GM23338 (cell line): ENCODE measurements around the gene DIP2C. TPM values are rescaled to one million over a fixed set of nuclear protein-coding genes. Genes with fewer than 3 reads are reported as not detected.

Experiments used
- ATAC-seq: fragments of 200-7000 bp; cut with Tn5 transposase; 3 replicates; pipeline ENCODE4 v1.9.1; 2020
- DNase-seq: peaks from one replicate; pipeline ENCODE4 v3.0.0-alpha.2; 2015; ENCODE audit warnings: low spot score
- H2AFZ ChIP-seq: fragments of 200-600 bp; sonication (generic); 2 replicates; pipeline ENCODE4 v1.8.0; 2016; ENCODE audit warnings: antibody characterized with exemption, mild to moderate bottlenecking, moderate library complexity
- H3F3A ChIP-seq: fragments of 200-600 bp; sonication (generic); replicated peaks from 2 replicates; pipeline ENCODE4 v1.8.0; 2017; ENCODE audit warnings: antibody characterized with exemption, mixed run types, low read depth
- H3K27ac ChIP-seq: fragments of 200-600 bp; sonication (generic); 2 replicates; pipeline ENCODE4 v1.6.1; 2016; ENCODE audit warnings: low read depth
- H3K27me3 ChIP-seq: fragments of 200-600 bp; sonication (generic); 2 replicates; pipeline ENCODE4 v1.8.0; 2016; ENCODE audit warnings: mild to moderate bottlenecking, mixed run types, moderate library complexity; ENCODE audit not compliant: insufficient read depth
- H3K36me3 ChIP-seq: fragments of 200-600 bp; sonication (generic); 2 replicates; pipeline ENCODE4 v1.8.0; 2016; ENCODE audit warnings: mild to moderate bottlenecking; ENCODE audit not compliant: insufficient read depth
- H3K4me1 ChIP-seq: fragments of 200-600 bp; sonication (generic); 2 replicates; pipeline ENCODE4 v1.8.0; 2016; ENCODE audit warnings: mild to moderate bottlenecking, moderate library complexity; ENCODE audit not compliant: insufficient read depth
- H3K4me2 ChIP-seq: fragments of 200-600 bp; sonication (generic); 2 replicates; pipeline ENCODE4 v1.7.1; 2017; ENCODE audit warnings: mixed run types
- H3K4me3 ChIP-seq: fragments of 200-600 bp; sonication (generic); 2 replicates; pipeline ENCODE4 v1.6.1; 2016; ENCODE audit warnings: mixed run types
- H3K79me2 ChIP-seq: fragments of 200-600 bp; sonication (generic); replicated peaks from 2 replicates; pipeline ENCODE4 v1.8.0; 2017; ENCODE audit warnings: mild to moderate bottlenecking; ENCODE audit not compliant: insufficient read depth
- H3K9me2 ChIP-seq: fragments of 200-600 bp; sonication (generic); 2 replicates; pipeline ENCODE4 v1.8.0; 2017; ENCODE audit not compliant: insufficient read depth
- H4K20me1 ChIP-seq: fragments of 200-600 bp; sonication (generic); replicated peaks from 2 replicates; pipeline ENCODE4 v1.8.0; 2017; ENCODE audit warnings: mild to moderate bottlenecking; ENCODE audit not compliant: insufficient read depth
- H3K27ac Mint-ChIP-seq: 2 replicates; pipeline ENCODE4 v1.8.0; 2020; ENCODE audit warnings: inconsistent platforms, mild to moderate bottlenecking, moderate library complexity, mixed read lengths
- H3K27me3 Mint-ChIP-seq: 3 replicates; pipeline ENCODE4 v1.8.0; 2022; ENCODE audit warnings: low read depth, mild to moderate bottlenecking, moderate library complexity, mixed read lengths, inconsistent platforms; ENCODE audit not compliant: insufficient read depth, poor library complexity
- H3K36me3 Mint-ChIP-seq: 3 replicates; pipeline ENCODE4 v1.8.0; 2021; ENCODE audit warnings: low read depth, mild to moderate bottlenecking, inconsistent platforms, moderate library complexity, mixed read lengths
- H3K4me1 Mint-ChIP-seq: 3 replicates; pipeline ENCODE4 v1.8.0; 2020; ENCODE audit warnings: mild to moderate bottlenecking, inconsistent platforms, mixed read lengths
- H3K4me3 Mint-ChIP-seq: 3 replicates; pipeline ENCODE4 v1.8.0; 2021; ENCODE audit warnings: moderate library complexity, mild to moderate bottlenecking, inconsistent platforms, mixed read lengths
- H3K9me3 Mint-ChIP-seq: 3 replicates; pipeline ENCODE4 v1.8.0; 2020; ENCODE audit warnings: moderate library complexity, mild to moderate bottlenecking, inconsistent platforms, mixed read lengths
- CREB1 ChIP-seq: fragments of 250-450 bp; sonication (Bioruptor Pico); IDR thresholded peaks from 2 replicates; pipeline ENCODE4 v1.5.0; 2020; ENCODE audit warnings: low read depth, mild to moderate bottlenecking, moderate library complexity
- CTCF ChIP-seq, 2 experiments: fragments of 200-600 bp in 1 of 2; sonication (generic) in 1 of 2; conservative IDR thresholded peaks; 2 replicates each; pipeline versions ENCODE4 v1.5.1 to v1.6.1; 2016 to 2017; ENCODE audit warnings: antibody characterized with exemption in 2 of 2, low read depth in 2 of 2, mild to moderate bottlenecking in 2 of 2, moderate library complexity in 1 of 2
- ETS1 ChIP-seq: IDR thresholded peaks from 2 replicates; pipeline ENCODE4 v1.6.1; 2016; ENCODE audit warnings: antibody characterized with exemption
- EZH2 ChIP-seq: fragments of 200-600 bp; sonication (generic); IDR thresholded peaks from one replicate; pipeline ENCODE4 v1.8.0; 2017; ENCODE audit warnings: antibody characterized with exemption, mild to moderate bottlenecking, low read depth; ENCODE audit not compliant: unreplicated experiment
- EZH2phosphoT487 ChIP-seq: fragments of 200-600 bp; sonication (generic); IDR thresholded peaks from one replicate; pipeline ENCODE4 v1.8.1; 2018; ENCODE audit warnings: antibody characterized with exemption; ENCODE audit not compliant: unreplicated experiment
- JUNB ChIP-seq: IDR thresholded peaks from one replicate; pipeline ENCODE4 v1.6.1; 2016; ENCODE audit warnings: antibody characterized with exemption; ENCODE audit not compliant: unreplicated experiment
- NANOG ChIP-seq: IDR thresholded peaks from 2 replicates; pipeline ENCODE4 v1.6.1; 2016; ENCODE audit warnings: antibody characterized with exemption, borderline replicate concordance
- REST ChIP-seq: IDR thresholded peaks from one replicate; pipeline ENCODE4 v1.6.1; 2018; ENCODE audit warnings: antibody characterized with exemption; ENCODE audit not compliant: unreplicated experiment
- ZNF114 ChIP-seq: fragments of 250-450 bp; sonication (Bioruptor Pico); IDR thresholded peaks from 2 replicates; pipeline ENCODE4 v1.5.0; 2020; ENCODE audit warnings: mild to moderate bottlenecking, moderate library complexity
- ZNF331 ChIP-seq: fragments of 250-450 bp; sonication (Bioruptor Pico); IDR thresholded peaks from 2 replicates; pipeline ENCODE4 v1.5.0; 2020; ENCODE audit warnings: low read depth, mild to moderate bottlenecking, moderate library complexity
- polyA plus RNA-seq: library from polyadenylated mRNA; unstranded; fragments of >200 nt; fragmentation: Nextera tagmentation; extraction: Ambion mirVana; gene quantifications from 2 replicates; pipeline ENCODE4 v1.2.1, GENCODE V29; 2016
- total RNA-seq: library from RNA; depleted of rRNA; stranded (reverse); fragments of >200 nt; shearing (Covaris generic); gene quantifications from 2 replicates; pipeline ENCODE4 v1.2.3, GENCODE V29; 2014

DIP2C gene
- total and polyA plus RNA-seq, 2 experiments from 2014 or later, result 5.1 to 7.7 TPM

GRCh38 chr10:570628-571163, 118.8 kb downstream of the DIP2C start:
- no peak overlapping the region for H3K4me2 ChIP-seq
- Mint-ChIP-seq H3K4me3 (no peak overlapping the region), H3K27me3 (peaks cover 2% of the 10 kb centered on the region), H3K36me3 (no peaks in the 10 kb centered on the region), H3K9me3 (peaks cover 5% of the 10 kb centered on the region; the same call in 1 of the 3 replicates), H3K4me1 (peaks cover 24% of the 10 kb centered on the region; the same call in 2 of the 3 replicates), H3K27ac (no peak overlapping the region)
- H3K9me2 ChIP-seq, result no peaks in the 10 kb centered on the region
- DNase-seq, result no peak
- H3K4me1 ChIP-seq, result 0 out of 2 replicates have a peak, but pooled peaks cover 8% of the 10 kb centered on the region
- no peak; the same call in 2 of the 3 replicates for ATAC-seq
- H3K27ac ChIP-seq, result 0 out of 2 replicates have a peak overlapping the region, but pooled peaks have one; percentile 45
- H4K20me1 ChIP-seq, result peaks cover 17% of the 10 kb centered on the region; the same call in 1 of the 2 replicates
- no peak overlapping the region for H2AFZ ChIP-seq
- no peak overlapping the region for H3K4me3 ChIP-seq
- no peaks in the 10 kb centered on the region for H3K36me3 ChIP-seq
- TF ChIP-seq CTCF (conservative IDR thresholded peaks at IDR 0.05; ENCODE audit: low read depth in 2 of 2) (no peak), JUNB (no peak), NANOG (no peak), REST (no peak), EZH2phosphoT487 (no peak), ZNF331 (CRISPR knock-in tag) (no peak), CREB1 (CRISPR knock-in tag) (no peak), ETS1 (no peak), EZH2 (no peak), ZNF114 (CRISPR knock-in tag) (no peak)
- peaks cover 37% of the 10 kb centered on the region for H3K79me2 ChIP-seq
- no peaks in the 10 kb centered on the region for H3K27me3 ChIP-seq
- H3F3A ChIP-seq, result no peaks in the 10 kb centered on the region
